Adrenal gland (tissue), 12 donors: ENCODE results near the gene ACOX3. TPM values are rescaled to one million over a fixed set of nuclear protein-coding genes. Genes with fewer than 3 reads are reported as not detected.

Experiments
- DNase-seq, 7 donors: peaks; one replicate each; pipeline ENCODE4 v3.0.0-alpha.2; 2019 to 2020
- H3K27ac ChIP-seq, 5 donors: fragments of 200-600 bp; sonication (generic) in 4 of 5; 1 replicate in 3 of 5; 2 replicates in 2 of 5; pipeline versions ENCODE4 v1.5.1 to v1.8.0; 2016 to 2020; ENCODE audit warnings: mild to moderate bottlenecking in 1 of 5
- H3K27me3 ChIP-seq: fragments of 200-600 bp; 2 replicates; pipeline ENCODE4 v1.8.0; 2021
- H3K36me3 ChIP-seq, 2 donors: fragments of 200-600 bp; replicated peaks in 1 of 2; 1 replicate in 1 of 2; 2 replicates in 1 of 2; pipeline versions ENCODE4 v1.5.1 to v1.8.0; 2018 to 2022
- H3K4me1 ChIP-seq, 2 donors: fragments of 200-600 bp; replicated peaks in 1 of 2; 1 replicate in 1 of 2; 2 replicates in 1 of 2; pipeline versions ENCODE4 v1.5.1 to v1.8.0; 2018 to 2021
- H3K4me3 ChIP-seq, 4 donors: fragments of 200-600 bp; sonication (generic) in 3 of 4; one replicate each; pipeline ENCODE4 v1.5.1; 2016 to 2018
- H3K9me3 ChIP-seq, 3 donors: fragments of 200-600 bp; sonication (generic) in 1 of 3; replicated peaks in 1 of 3; 1 replicate in 2 of 3; 2 replicates in 1 of 3; pipeline versions ENCODE4 v1.5.1 to v1.8.0; 2016 to 2021
- POLR2A ChIP-seq, 2 donors: fragments of 450-650 bp; IDR thresholded peaks; one replicate each; pipeline ENCODE4 v1.6.1; 2017; ENCODE audit warnings: antibody characterized with exemption in 2 of 2, mild to moderate bottlenecking in 2 of 2, moderate library complexity in 1 of 2
- WGBS, 4 donors: extraction: QIAGEN DNeasy Blood & Tissue Kit in 2 of 4; methylation state at CpG; one replicate each; pipeline versions ENCODE4 v1.1.5 to v1.1.7; 2013 to 2017; 5-methylcytosine and 5-hydroxymethylcytosine counted together
- intact Hi-C, 2 donors: fragments of 100-400 bp; cut with DNase I; formaldehyde crosslinking; loops; one replicate each; pipeline versions ENCODE4 v1.14.1 to v1.15.0; 2022 to 2023
- polyA plus RNA-seq, 3 donors: library from polyadenylated mRNA; stranded (reverse); fragments of 200-250 nt in 2 of 3; fragments of 350-450 nt in 1 of 3; fragmentation: Illumina TruSeq in 1 of 3; extraction: RNeasy Lipid Tissue Mini Kit (QIAGEN cat#74804) in 1 of 3; gene quantifications; one replicate each; pipeline ENCODE4 v1.2.3, GENCODE V29; 2013 to 2014
- total RNA-seq, 9 donors: library from RNA; depleted of rRNA in 4 of 9; stranded (reverse); fragments of >200 nt in 4 of 9; fragments of 120-200 nt in 1 of 9; fragmentation: NEBNext Ultra II Directional in 1 of 9; extraction: Animal tissue kit (Norgen Biotek cat#: 25700) in 1 of 9; gene quantifications; one replicate each; pipeline versions ENCODE4 v1.1.0 to v1.2.4, GENCODE V29; 2013 to 2023
- TF ChIP-seq, protein P1 (sequence below), 6 experiments: fragments of 450-650 bp in 4 of 6; fragments of 200-600 bp in 2 of 6; sonication (generic) in 1 of 6; IDR thresholded peaks; 1 replicate in 5 of 6; 2 replicates in 1 of 6; pipeline versions ENCODE4 v1.5.1 to v1.8.0; 2016 to 2021; ENCODE audit warnings: antibody characterized with exemption in 6 of 6, mild to moderate bottlenecking in 2 of 6, moderate library complexity in 1 of 6
- donor health status: healthy with polysubstance abuse.
- donor health status: Bipolar disorder and iron deficiency.
- donor health status: DM: yes; HTN: yes; CAD: no.
- donor health status: DM: no; HTN: no; CAD: no.
- donor health status: DM: no; HTN: no; CAD: no.
- donor health status: DM: yes; HTN: yes; CAD: no.

The ACOX3 gene
- total and polyA plus RNA-seq, 12 donors: 10.4 to 44.2 (median 26.3) TPM

GRCh38 chr4:8378101-8378724 is 62.3 kb downstream of the ACOX3 start:
- no peak for DNase-seq
- peaks cover 0 to 11% of the 10 kb centered on the region in 2 donors for H3K36me3 ChIP-seq

GRCh38 chr4:8377103-8378075 is 63.1 kb downstream of the ACOX3 start:
- TF ChIP-seq POLR2A (IDR thresholded peaks at IDR 0.05): no peak
- TF ChIP-seq, protein P1, sequence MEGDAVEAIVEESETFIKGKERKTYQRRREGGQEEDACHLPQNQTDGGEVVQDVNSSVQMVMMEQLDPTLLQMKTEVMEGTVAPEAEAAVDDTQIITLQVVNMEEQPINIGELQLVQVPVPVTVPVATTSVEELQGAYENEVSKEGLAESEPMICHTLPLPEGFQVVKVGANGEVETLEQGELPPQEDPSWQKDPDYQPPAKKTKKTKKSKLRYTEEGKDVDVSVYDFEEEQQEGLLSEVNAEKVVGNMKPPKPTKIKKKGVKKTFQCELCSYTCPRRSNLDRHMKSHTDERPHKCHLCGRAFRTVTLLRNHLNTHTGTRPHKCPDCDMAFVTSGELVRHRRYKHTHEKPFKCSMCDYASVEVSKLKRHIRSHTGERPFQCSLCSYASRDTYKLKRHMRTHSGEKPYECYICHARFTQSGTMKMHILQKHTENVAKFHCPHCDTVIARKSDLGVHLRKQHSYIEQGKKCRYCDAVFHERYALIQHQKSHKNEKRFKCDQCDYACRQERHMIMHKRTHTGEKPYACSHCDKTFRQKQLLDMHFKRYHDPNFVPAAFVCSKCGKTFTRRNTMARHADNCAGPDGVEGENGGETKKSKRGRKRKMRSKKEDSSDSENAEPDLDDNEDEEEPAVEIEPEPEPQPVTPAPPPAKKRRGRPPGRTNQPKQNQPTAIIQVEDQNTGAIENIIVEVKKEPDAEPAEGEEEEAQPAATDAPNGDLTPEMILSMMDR (IDR thresholded peaks at IDR 0.05): no peak

More at GRCh38 chr4:8378101-8378724, 62.3 kb downstream of the ACOX3 start:
- H3K9me3 ChIP-seq: no peaks in the 10 kb centered on the region
- intact Hi-C loops: no loop called here
- no peak overlapping the region for H3K27ac ChIP-seq
- TF ChIP-seq POLR2A (IDR thresholded peaks at IDR 0.05): no peak
- TF ChIP-seq, protein P1 (IDR thresholded peaks at IDR 0.05): no peak
- H3K4me1 ChIP-seq: no peaks in the 10 kb centered on the region
- H3K4me3 ChIP-seq: no peak overlapping the region
- WGBS, 4 donors: 88 to 90% (median 89%) methylated on average over 17 of the region's 17 CpGs
- H3K27me3 ChIP-seq: no peaks in the 10 kb centered on the region

DNA sequence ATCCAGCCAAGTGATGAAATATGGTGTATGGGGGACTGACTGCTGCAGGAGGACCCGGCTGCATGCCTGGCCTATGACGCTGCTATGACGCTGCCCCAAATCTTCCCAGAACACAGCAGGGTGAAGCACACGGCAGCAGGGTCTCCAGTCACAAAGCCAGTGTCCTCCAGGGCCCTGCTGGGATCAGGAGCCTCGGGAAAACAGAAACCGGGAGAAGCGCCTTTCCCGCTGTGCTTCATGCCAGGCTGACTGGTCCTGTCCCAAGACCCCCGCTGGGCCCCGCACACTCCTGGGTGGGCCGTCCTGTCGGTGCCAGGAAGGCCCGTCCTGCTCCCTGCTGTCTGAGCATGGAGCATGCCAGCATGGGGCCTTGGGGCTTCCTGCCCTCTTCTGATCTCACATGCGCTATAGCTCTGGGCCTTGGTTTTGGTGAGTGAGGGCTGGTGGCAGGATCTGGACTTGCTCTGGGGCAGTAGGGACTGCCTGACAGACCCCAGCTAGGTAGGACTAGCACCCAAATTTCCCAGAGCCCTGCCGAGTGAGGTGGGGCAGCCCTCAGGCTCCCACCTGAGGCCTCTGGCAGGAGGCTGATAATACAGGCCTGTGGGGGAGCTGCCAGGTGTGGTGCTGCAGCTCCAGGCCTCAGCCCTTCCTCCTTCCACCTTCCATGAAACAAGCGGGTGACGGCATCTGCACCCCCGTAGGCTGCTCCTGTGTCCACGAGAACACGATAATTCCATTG is 64.0 kb downstream of the ACOX3 start:
- TF ChIP-seq POLR2A (IDR thresholded peaks at IDR 0.05): no peak
- TF ChIP-seq, protein P1 (IDR thresholded peaks at IDR 0.05): no peak
- DNase-seq: no peak
- Histone ChIP-seq H3K27me3 (no peaks in the 10 kb centered on the region), H3K27ac (no peak overlapping the region), H3K4me1 (no peaks in the 10 kb centered on the region), H3K36me3 (peaks cover 0 to 11% of the 10 kb centered on the region in 2 donors), H3K9me3 (no peaks in the 10 kb centered on the region), H3K4me3 (no peak overlapping the region)
- 89 to 96% (median 93%) methylated on average over 12 to 20 of the region's 20 CpGs for WGBS, 4 donors
- intact Hi-C loops: no loop called here

More at GRCh38 chr4:8377103-8378075, 63.1 kb downstream of the ACOX3 start:
- intact Hi-C loops: no loop called here
- Histone ChIP-seq H3K27me3 (no peaks in the 10 kb centered on the region), H3K27ac (no peak overlapping the region), H3K9me3 (no peaks in the 10 kb centered on the region), H3K4me3 (no peak overlapping the region), H3K36me3 (peaks cover 0 to 11% of the 10 kb centered on the region in 2 donors), H3K4me1 (no peaks in the 10 kb centered on the region)
- DNase-seq: no peak
- WGBS, 4 donors: 93 to 97% (median 94%) methylated on average over 19 to 39 of the region's 39 CpGs
